H1 (cell line): ENCODE data around the gene MEF2D. TPM values are rescaled to one million over a fixed set of nuclear protein-coding genes. Genes with fewer than 3 reads are reported as not detected.
A peak's percentile ranks its signal among the peaks of the same experiment; 100 is the strongest.

Experiments used
- CTCF ChIA-PET: fragments of 300-600 bp; sonication (Branson Sonifier 250); formaldehyde crosslinking; loops from one replicate; lab custom pipeline; 2021; ENCODE audit not compliant: partially characterized antibody; lab: Charles Lee
- POLR2A ChIA-PET: fragments of 300-600 bp; sonication (Branson Sonifier 250); formaldehyde crosslinking; loops from one replicate; lab custom pipeline; 2021; ENCODE audit warnings: inconsistent platforms; ENCODE audit not compliant: partially characterized antibody; lab: Charles Lee
- DNase-seq, 2 experiments: peaks; one replicate each; pipeline versions ENCODE4 v3.0.0 to v3.0.0-alpha.2; 2010 to 2022; ENCODE audit warnings: low spot score in 2 of 2, low read depth in 1 of 2, mixed read lengths in 1 of 2
- FAIRE-seq: peaks from 2 replicates; lab custom pipeline; 2011; peaks lifted over from hg19 to GRCh38; lab: Jason Lieb, UNC
- H2AFZ ChIP-seq: 2 replicates; pipeline ENCODE4 v1.8.1; 2012; ENCODE audit warnings: low read length, inconsistent platforms
- H2AK5ac ChIP-seq: 2 replicates; pipeline ENCODE4 v1.6.1; 2013; ENCODE audit warnings: low read depth, low read length
- H2BK120ac ChIP-seq: replicated peaks from 2 replicates; pipeline ENCODE3; 2013; ENCODE audit warnings: low read depth, low read length, inconsistent platforms
- H2BK12ac ChIP-seq: 2 replicates; pipeline ENCODE4 v1.6.1; 2013; ENCODE audit warnings: low read depth, low read length
- H2BK15ac ChIP-seq: 2 replicates; pipeline ENCODE4 v1.6.1; 2013; ENCODE audit warnings: low read length
- H2BK20ac ChIP-seq: 2 replicates; pipeline ENCODE4 v1.6.1; 2013; ENCODE audit warnings: low read length
- H2BK5ac ChIP-seq: 2 replicates; pipeline ENCODE4 v1.6.1; 2013; ENCODE audit warnings: low read depth, low read length
- H3K14ac ChIP-seq: 2 replicates; pipeline ENCODE4 v1.6.1; 2013; ENCODE audit warnings: inconsistent platforms; ENCODE audit not compliant: insufficient read length
- H3K18ac ChIP-seq: 2 replicates; pipeline ENCODE4 v1.6.1; 2013; ENCODE audit warnings: low read length; ENCODE audit errors: extremely low read depth
- H3K23ac ChIP-seq: 2 replicates; pipeline ENCODE4 v1.6.1; 2013; ENCODE audit warnings: inconsistent platforms; ENCODE audit not compliant: insufficient read length
- H3K23me2 ChIP-seq: 2 replicates; pipeline ENCODE4 v1.6.1; 2013; ENCODE audit warnings: low read depth, low read length
- H3K27ac ChIP-seq: 2 replicates; pipeline ENCODE4 v1.6.1; 2011; ENCODE audit warnings: low read depth, low read length, inconsistent platforms
- H3K27me3 ChIP-seq, 4 experiments: replicated peaks in 1 of 4; 1 replicate in 1 of 4; 2 replicates in 3 of 4; pipeline versions ENCODE4 v1.6.1 to v1.8.1; 2011 to 2013; ENCODE audit warnings: low read length in 3 of 4, mild to moderate bottlenecking in 3 of 4, inconsistent platforms in 2 of 4, mixed read lengths in 2 of 4, moderate library complexity in 1 of 4; ENCODE audit not compliant: control insufficient read depth in 3 of 4, insufficient read depth in 3 of 4; ENCODE audit errors: extremely low read depth in 1 of 4
- H3K36me3 ChIP-seq, 4 experiments: 2 replicates each; pipeline versions ENCODE4 v1.6.1 to v1.8.1; 2011 to 2013; ENCODE audit warnings: mild to moderate bottlenecking in 4 of 4, low read length in 3 of 4, moderate library complexity in 2 of 4, control low read depth in 1 of 4, inconsistent platforms in 1 of 4; ENCODE audit not compliant: insufficient read depth in 4 of 4, control insufficient read depth in 2 of 4
- H3K4ac ChIP-seq: replicated peaks from 2 replicates; pipeline ENCODE3; 2013; ENCODE audit warnings: low read length, low read depth, mixed read lengths, inconsistent platforms; ENCODE audit not compliant: insufficient read length
- H3K4me1 ChIP-seq, 4 experiments: replicated peaks in 1 of 4; 1 replicate in 1 of 4; 2 replicates in 3 of 4; pipeline versions ENCODE4 v1.6.1 to v1.8.1; 2011 to 2013; ENCODE audit warnings: low read length in 3 of 4, inconsistent platforms in 2 of 4, mixed read lengths in 1 of 4; ENCODE audit not compliant: insufficient read depth in 4 of 4, control insufficient read depth in 3 of 4
- H3K4me2 ChIP-seq, 2 experiments: 2 replicates each; pipeline versions ENCODE4 v1.6.1 to v1.8.1; 2011 to 2013; ENCODE audit warnings: low read depth in 2 of 2, low read length in 2 of 2, control low read depth in 1 of 2, inconsistent platforms in 1 of 2, mild to moderate bottlenecking in 1 of 2; ENCODE audit not compliant: insufficient read depth in 1 of 2
- H3K4me3 ChIP-seq, 4 experiments: fragments of 200-600, 300-600 bp in 1 of 4; sonication (generic), shearing (Covaris generic), sonication (Bioruptor Twin) in 1 of 4; 2 replicates each; pipeline versions ENCODE4 v1.5.1 to v1.8.1; 2011 to 2016; ENCODE audit warnings: low read length in 4 of 4, low read depth in 3 of 4, control low read depth in 2 of 4, inconsistent platforms in 2 of 4, mild to moderate bottlenecking in 2 of 4, mixed read lengths in 1 of 4, moderate library complexity in 1 of 4; ENCODE audit not compliant: insufficient read depth in 2 of 4; ENCODE audit errors: extremely low read depth in 1 of 4
- H3K56ac ChIP-seq: replicated peaks from 2 replicates; pipeline ENCODE3; 2013; ENCODE audit warnings: low read depth, mild to moderate bottlenecking, mixed read lengths, low read length, inconsistent platforms; ENCODE audit not compliant: insufficient read length
- H3K79me1 ChIP-seq: 2 replicates; pipeline ENCODE4 v1.6.1; 2013; ENCODE audit warnings: low read depth, low read length, control low read depth
- H3K79me2 ChIP-seq, 2 experiments: 2 replicates each; pipeline versions ENCODE4 v1.6.1 to v1.8.1; 2012 to 2013; ENCODE audit warnings: low read length in 2 of 2, mild to moderate bottlenecking in 2 of 2, inconsistent platforms in 1 of 2; ENCODE audit not compliant: insufficient read depth in 2 of 2, control insufficient read depth in 1 of 2
- H3K9ac ChIP-seq, 4 experiments: replicated peaks in 1 of 4; 1 replicate in 1 of 4; 2 replicates in 3 of 4; pipeline versions ENCODE4 v1.6.1 to v1.8.1; 2011 to 2013; ENCODE audit warnings: low read depth in 3 of 4, low read length in 3 of 4, control low read depth in 2 of 4, mild to moderate bottlenecking in 2 of 4, moderate library complexity in 2 of 4, inconsistent platforms in 1 of 4; ENCODE audit errors: extremely low read depth in 1 of 4
- H3K9me3 ChIP-seq, 2 experiments: 2 replicates each; pipeline versions ENCODE4 v1.6.1 to v1.8.1; 2012 to 2013; ENCODE audit warnings: mild to moderate bottlenecking in 2 of 2, moderate library complexity in 2 of 2, control low read depth in 1 of 2, inconsistent platforms in 1 of 2, low read depth in 1 of 2, low read length in 1 of 2, mixed read lengths in 1 of 2; ENCODE audit not compliant: insufficient read depth in 2 of 2
- H4K20me1 ChIP-seq, 2 experiments: replicated peaks in 1 of 2; 2 replicates each; pipeline versions ENCODE3 to v1.8.1; 2011 to 2013; ENCODE audit warnings: inconsistent platforms in 2 of 2, low read length in 2 of 2, mild to moderate bottlenecking in 1 of 2; ENCODE audit not compliant: insufficient read depth in 2 of 2, control insufficient read depth in 1 of 2
- H4K5ac ChIP-seq: 2 replicates; pipeline ENCODE4 v1.6.1; 2013; ENCODE audit warnings: low read length, low read depth, mixed read lengths, inconsistent platforms; ENCODE audit not compliant: insufficient read length
- H4K8ac ChIP-seq: 2 replicates; pipeline ENCODE4 v1.8.0; 2013; ENCODE audit warnings: mild to moderate bottlenecking, moderate library complexity, low read length, inconsistent platforms; ENCODE audit not compliant: insufficient read depth; ENCODE audit errors: extremely low read depth
- H4K91ac ChIP-seq: replicated peaks from 2 replicates; pipeline ENCODE3; 2013; ENCODE audit warnings: low read length, mixed read lengths, inconsistent platforms; ENCODE audit not compliant: insufficient read length
- EGR1 ChIP-seq: IDR thresholded peaks from 2 replicates; pipeline ENCODE4 v1.6.1; 2011; ENCODE audit warnings: low read depth, low read length, borderline replicate concordance
- EZH2 ChIP-seq: fragments of 200-600 bp; sonication (generic); IDR thresholded peaks from 2 replicates; pipeline ENCODE4 v1.7.1; 2012; ENCODE audit warnings: low read depth, mild to moderate bottlenecking, moderate library complexity, low read length, inconsistent platforms; ENCODE audit not compliant: severe bottlenecking
- RFX5 ChIP-seq: IDR thresholded peaks from 2 replicates; pipeline ENCODE4 v1.6.1; 2011; ENCODE audit warnings: low read depth, low read length, improper control_type of control experiment, borderline replicate concordance
- SIX5 ChIP-seq: IDR thresholded peaks from 2 replicates; pipeline ENCODE4 v1.6.1; 2011; ENCODE audit warnings: mild to moderate bottlenecking, low read depth, low read length
- SUZ12 ChIP-seq: fragments of 200-600 bp; sonication (generic); IDR thresholded peaks from 2 replicates; pipeline ENCODE4 v1.6.1; 2012; ENCODE audit warnings: mild to moderate bottlenecking, inconsistent platforms, low read length, moderate library complexity, mixed read lengths
- TAF1 ChIP-seq: IDR thresholded peaks from 2 replicates; pipeline ENCODE4 v1.6.1; 2011; ENCODE audit warnings: mild to moderate bottlenecking, low read depth, low read length
- TAF7 ChIP-seq: optimal IDR thresholded peaks from 2 replicates; pipeline ENCODE3; 2011; ENCODE audit warnings: low read depth, mild to moderate bottlenecking, inconsistent platforms, low read length, moderate library complexity, borderline replicate concordance
- WGBS, 2 experiments: shearing (Covaris generic) in 1 of 2; methylation state at CpG; one replicate each; pipeline versions ENCODE4 v1.1.6 to v1.1.7; 2013 to 2015; ENCODE audit warnings: low lambda C conversion rate in 2 of 2, mixed read lengths in 2 of 2, inconsistent platforms in 1 of 2, low coverage in 1 of 2, missing lambda C conversion rate in 1 of 2; ENCODE audit not compliant: insufficient replicate concordance in 2 of 2, insufficient coverage in 1 of 2, insufficient read length in 1 of 2; ENCODE audit errors: extremely low coverage in 1 of 2, missing lambda C conversion rate in 1 of 2; 5-methylcytosine and 5-hydroxymethylcytosine counted together
- polyA plus RNA-seq, 7 experiments: library from polyadenylated mRNA; depleted of rRNA in 3 of 7; stranded (reverse) in 5 of 7; unstranded in 2 of 7; fragments of >200 nt in 5 of 7; fragments of 200-250 nt in 2 of 7; gene quantifications; 1 replicate in 5 of 7; 2 replicates in 1 of 7; 4 replicates in 1 of 7; pipeline versions ENCODE4 v1.2.1 to v1.2.3, GENCODE V29; 2011 to 2013; ENCODE audit warnings: missing spikeins in 2 of 7, mixed read lengths in 2 of 7
- total RNA-seq: library from RNA; stranded (reverse); fragmentation: NEBNext Ultra II Directional; extraction: Animal tissue kit (Norgen Biotek cat#: 25700); gene quantifications from 2 replicates; pipeline ENCODE4 v1.2.1, GENCODE V29; 2021
- TF ChIP-seq, protein P1 (sequence below): IDR thresholded peaks from 2 replicates; pipeline ENCODE4 v1.6.1; 2012; ENCODE audit warnings: inconsistent platforms

Gene MEF2D
- total and polyA plus RNA-seq, 2 of the 8 experiments (the other 6 are each of a cell fraction or from before 2014, with no cell fraction given), result 17.3 to 20.3 TPM

DNA sequence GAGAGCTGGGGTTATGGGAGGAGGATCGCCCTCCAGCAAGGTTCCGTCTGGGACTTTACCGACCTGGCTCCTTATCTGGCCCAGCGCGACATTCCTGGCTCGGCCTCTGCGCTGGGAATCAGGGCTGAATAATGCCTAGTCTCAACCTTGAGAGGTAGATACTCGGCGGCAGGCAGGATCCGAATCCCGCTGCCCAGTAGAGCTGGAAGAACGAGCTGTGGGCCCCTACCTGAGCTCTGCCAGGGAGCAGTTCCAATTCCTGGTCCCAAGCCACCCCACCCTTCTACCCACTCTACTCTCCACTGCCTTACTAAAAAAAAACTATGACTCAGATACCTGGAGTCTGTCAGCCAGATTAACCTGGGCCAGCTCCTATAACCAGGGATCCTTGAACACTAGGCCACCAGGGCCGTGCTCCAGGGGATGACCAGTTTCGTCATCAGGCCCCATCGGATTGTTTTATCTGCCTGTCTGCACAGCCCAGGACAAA, 77.9 kb downstream of the MEF2D start:
- Histone ChIP-seq H2BK5ac (0 out of 2 replicates have a peak overlapping the region, but pooled peaks have one; percentile 3), H2AK5ac (no peak overlapping the region), H3K14ac (no peak overlapping the region), H3K4me2 (peak overlapping the region; percentile 78 to 96), H4K20me1 (peaks cover 0 to 4% of the 10 kb centered on the region in 2 experiments), H3K23ac (no peak overlapping the region), H3K27me3 (peaks cover 46 to 86% (median 77%) of the 10 kb centered on the region in 4 experiments), H3K4me3 (peak overlapping the region; percentile 35 to 61 (median 40); a peak in 6 of 8 replicates), H4K8ac (no peak overlapping the region), H3K4ac (no peak overlapping the region), H3K27ac (no peak overlapping the region; the same call in 1 of the 2 replicates), H3K56ac (no peak overlapping the region), H3K4me1 (peaks cover 10 to 26% (median 16%) of the 10 kb centered on the region in 4 experiments), H3K9ac (peak overlapping the region in 2 of 4 experiments; percentile 22 to 26; a peak in 2 of 7 replicates), H3K9me3 (no peaks in the 10 kb centered on the region), H2AFZ (peak overlapping the region; percentile 83), H2BK120ac (no peak overlapping the region), H2BK15ac (no peak overlapping the region), H4K91ac (no peak overlapping the region), H3K79me2 (no peaks in the 10 kb centered on the region), H2BK20ac (no peak overlapping the region; the same call in 1 of the 2 replicates), H3K79me1 (no peaks in the 10 kb centered on the region), H4K5ac (no peak overlapping the region), H3K18ac (no peak overlapping the region; the same call in 1 of the 2 replicates), H3K36me3 (no peaks in the 10 kb centered on the region), H2BK12ac (peak overlapping the region; percentile 3), H3K23me2 (peaks cover 13% of the 10 kb centered on the region)
- WGBS, 2 experiments, result 23% methylated on average over 12 of the region's 15 CpGs; no CpG with 5 or more reads in 1 of the 2 experiments
- no peak for FAIRE-seq
- no peak for DNase-seq
- POLR2A ChIA-PET, result interaction anchor here (0.6 to 5.2 kb wide), 9 partner anchors 7 to 83 kb away, joined by 3 to 74 read pairs (median 10); partner anchors contain the start of gene MEF2D
- CTCF ChIA-PET, result interaction anchor here (0.8 to 14.9 kb wide), 11 partner anchors 11 to 266 kb away, joined by 3 to 124 read pairs (median 6); no protein-coding TSS in a partner anchor
- TF ChIP-seq RFX5 (no peak), TAF1 (0 out of 2 replicates have a peak, but pooled peaks have one; percentile 25), SIX5 (no peak), EZH2 (peak; percentile 60), TAF7 (no peak), EGR1 (no peak), SUZ12 (peak; percentile 72)
- TF ChIP-seq, protein P1, sequence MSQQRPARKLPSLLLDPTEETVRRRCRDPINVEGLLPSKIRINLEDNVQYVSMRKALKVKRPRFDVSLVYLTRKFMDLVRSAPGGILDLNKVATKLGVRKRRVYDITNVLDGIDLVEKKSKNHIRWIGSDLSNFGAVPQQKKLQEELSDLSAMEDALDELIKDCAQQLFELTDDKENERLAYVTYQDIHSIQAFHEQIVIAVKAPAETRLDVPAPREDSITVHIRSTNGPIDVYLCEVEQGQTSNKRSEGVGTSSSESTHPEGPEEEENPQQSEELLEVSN, result no peak
